ENCODE measurements around the gene TSPAN11.

Gene TSPAN11

GRCh38 chr12:30974746-30975500, 48.4 kb downstream of the TSPAN11 start:
- no peak for DNase-seq (ENCODE audit: low read depth in 2 of 2)
- TF ChIP-seq CTCF (IDR thresholded peaks at IDR 0.05; ENCODE audit: low read depth, low read length) = no peak
- H3K4me3 ChIP-seq (replicated peaks in 1 of 2; ENCODE audit: low read depth in 2 of 2, low read length in 2 of 2) = no peak overlapping the region

- DNase-seq (ENCODE audit: low read depth in 2 of 2) = no peak
- TF ChIP-seq CTCF (IDR thresholded peaks at IDR 0.05; ENCODE audit: low read depth, low read length) = no peak
- no peak overlapping the region for H3K4me3 ChIP-seq (replicated peaks in 1 of 2; ENCODE audit: low read depth in 2 of 2, low read length in 2 of 2)
These were observed 49.0 kb downstream of the TSPAN11 start for GRCh38 chr12:30975581-30975980.

DNA sequence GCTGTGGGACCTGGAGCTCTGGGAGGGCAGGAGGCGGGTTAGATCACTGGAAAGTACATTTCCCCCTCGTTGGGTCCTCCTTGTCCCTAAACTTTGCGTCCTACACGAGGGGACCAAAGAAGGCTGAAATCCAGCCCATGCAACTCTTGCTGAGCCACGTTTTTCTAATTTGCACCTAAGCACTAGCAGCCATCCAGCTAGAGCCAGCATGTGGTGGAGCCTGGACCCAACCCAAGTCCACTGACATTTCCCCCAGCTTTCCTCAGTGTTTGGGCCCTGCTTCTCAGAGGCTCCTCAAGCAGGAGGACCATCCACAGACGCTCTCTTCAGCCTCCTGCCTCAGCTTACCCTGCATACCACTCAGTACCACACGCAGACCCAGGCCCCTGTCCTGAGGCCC, 49.7 kb downstream of the TSPAN11 start:
- no peak overlapping the region for H3K4me3 ChIP-seq (replicated peaks in 1 of 2; ENCODE audit: low read depth in 2 of 2, low read length in 2 of 2)
- DNase-seq (ENCODE audit: low read depth in 2 of 2) = no peak
- TF ChIP-seq CTCF (IDR thresholded peaks at IDR 0.05; ENCODE audit: low read depth, low read length) = no peak

DNA sequence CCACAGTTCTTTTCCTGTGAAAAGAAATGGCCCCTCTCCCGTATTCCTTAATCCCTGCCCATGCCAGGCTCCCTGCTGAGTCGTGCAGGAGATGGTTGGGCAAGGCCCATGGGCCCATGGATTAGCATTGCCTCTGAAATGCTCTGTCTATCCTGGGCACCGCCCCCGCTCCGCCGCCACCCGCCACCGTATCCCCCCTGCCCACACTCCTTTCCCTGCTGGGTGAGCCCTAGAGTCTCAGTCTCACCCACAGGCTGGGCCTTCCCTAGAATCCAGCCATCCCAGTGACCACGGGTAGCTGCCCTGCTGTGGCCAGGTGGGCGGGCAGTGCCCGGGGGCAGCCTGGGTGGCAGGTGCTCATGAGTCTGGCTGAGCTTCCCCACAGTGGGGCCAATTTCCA, 50.6 kb downstream of the TSPAN11 start:
- TF ChIP-seq CTCF (IDR thresholded peaks at IDR 0.05; ENCODE audit: low read depth, low read length) = no peak
- no peak for DNase-seq (ENCODE audit: low read depth in 2 of 2)
- H3K4me3 ChIP-seq (replicated peaks in 1 of 2; ENCODE audit: low read depth in 2 of 2, low read length in 2 of 2) = no peak overlapping the region

GRCh38 chr12:30977537-30978349, 51.2 kb downstream of the TSPAN11 start:
- TF ChIP-seq CTCF (IDR thresholded peaks at IDR 0.05; ENCODE audit: low read depth, low read length) = no peak
- no peak for DNase-seq (ENCODE audit: low read depth in 2 of 2)
- H3K4me3 ChIP-seq (replicated peaks in 1 of 2; ENCODE audit: low read depth in 2 of 2, low read length in 2 of 2) = no peak overlapping the region

- no peak for TF ChIP-seq CTCF (IDR thresholded peaks at IDR 0.05; ENCODE audit: low read depth, low read length)
- no peak overlapping the region for H3K4me3 ChIP-seq (replicated peaks in 1 of 2; ENCODE audit: low read depth in 2 of 2, low read length in 2 of 2)
- no peak for DNase-seq (ENCODE audit: low read depth in 2 of 2)
These were observed 52.1 kb downstream of the TSPAN11 start for GRCh38 chr12:30978639-30979038.

All from cardiac fibroblast (primary cell).